SK-N-SH (cell line): Measurements from ENCODE around the gene PIP4K2C. TPM values are rescaled to one million over a fixed set of nuclear protein-coding genes. Genes with fewer than 3 reads are reported as not detected.
"Not testable (repeated sequence)": the region's sequence is repeated elsewhere in the genome, so short reads cannot be mapped to it uniquely, and the experiment has no call there.

Source experiments
- CTCF ChIA-PET: fragments of 300-600, 350-600 bp; formaldehyde crosslinking; extraction: SDS; loops from one replicate; lab custom pipeline; 2021; lab: Yijun Ruan, JAX
- POLR2A ChIA-PET: fragments of 350-600 bp; sonication (Branson Sonifier 250); formaldehyde crosslinking; extraction: SDS; loops from one replicate; lab custom pipeline; 2020; ENCODE audit warnings: antibody characterized with exemption, inconsistent platforms; lab: Yijun Ruan, JAX
- DNase-seq: peaks from one replicate; pipeline ENCODE4 v3.0.0; 2012
- H2AFZ ChIP-seq: fragments of 200-600 bp; sonication (generic); 2 replicates; pipeline ENCODE4 v1.8.1; 2016; ENCODE audit warnings: antibody characterized with exemption, mild to moderate bottlenecking, low read depth
- H3F3A ChIP-seq: fragments of 200-600 bp; sonication (generic); replicated peaks from 2 replicates; pipeline ENCODE3; 2016; ENCODE audit warnings: antibody characterized with exemption, mild to moderate bottlenecking; ENCODE audit not compliant: insufficient read depth
- H3K27ac ChIP-seq, 2 experiments: fragments of 200-500 bp in 1 of 2; fragments of 200-600 bp in 1 of 2; sonication (Bioruptor generic) in 1 of 2; sonication (generic), shearing (Covaris generic) in 1 of 2; 2 replicates each; pipeline versions ENCODE4 v1.5.1 to v1.6.1; 2014 to 2016; ENCODE audit warnings: low read depth in 2 of 2, inconsistent platforms in 1 of 2, low read length in 1 of 2, mild to moderate bottlenecking in 1 of 2, mixed read lengths in 1 of 2
- H3K27me3 ChIP-seq: fragments of 200-600 bp; sonication (generic), shearing (Covaris generic); 2 replicates; pipeline ENCODE4 v1.6.1; 2016; ENCODE audit warnings: mixed run types; ENCODE audit not compliant: insufficient read depth
- H3K36me3 ChIP-seq, 2 experiments: fragments of 200-500 bp in 1 of 2; fragments of 200-600 bp in 1 of 2; sonication (Bioruptor generic) in 1 of 2; sonication (generic) in 1 of 2; replicated peaks in 1 of 2; 2 replicates each; pipeline versions ENCODE3 to v1.5.1; 2014 to 2016; ENCODE audit warnings: low read length in 1 of 2, mild to moderate bottlenecking in 1 of 2; ENCODE audit not compliant: insufficient read depth in 2 of 2, control insufficient read depth in 1 of 2
- H3K4me1 ChIP-seq, 2 experiments: fragments of 200-500 bp in 1 of 2; fragments of 200-600 bp in 1 of 2; sonication (Bioruptor generic) in 1 of 2; sonication (generic), shearing (Covaris generic) in 1 of 2; 2 replicates each; pipeline versions ENCODE4 v1.5.1 to v1.6.1; 2014 to 2016; ENCODE audit warnings: low read depth in 1 of 2, low read length in 1 of 2, mixed run types in 1 of 2; ENCODE audit not compliant: insufficient read depth in 2 of 2, control insufficient read depth in 1 of 2
- H3K4me2 ChIP-seq: fragments of 200-600 bp; sonication (generic), shearing (Covaris generic); 2 replicates; pipeline ENCODE4 v1.6.1; 2017; ENCODE audit warnings: mixed run types
- H3K4me3 ChIP-seq, 2 experiments: fragments of 200-500 bp in 1 of 2; fragments of 200-600 bp in 1 of 2; sonication (Bioruptor generic) in 1 of 2; sonication (generic), shearing (Covaris generic) in 1 of 2; 2 replicates each; pipeline versions ENCODE4 v1.5.1 to v1.8.1; 2014 to 2016; ENCODE audit warnings: low read depth in 2 of 2, inconsistent platforms in 1 of 2, low read length in 1 of 2, mild to moderate bottlenecking in 1 of 2, mixed read lengths in 1 of 2, moderate library complexity in 1 of 2
- H3K79me2 ChIP-seq: fragments of 200-600 bp; sonication (generic); 2 replicates; pipeline ENCODE4 v1.8.1; 2017; ENCODE audit warnings: mild to moderate bottlenecking; ENCODE audit not compliant: insufficient read depth
- H3K9ac ChIP-seq: fragments of 200-600 bp; sonication (generic); 2 replicates; pipeline ENCODE4 v1.6.1; 2017; ENCODE audit warnings: mixed run types
- H3K9me2 ChIP-seq: fragments of 200-600 bp; sonication (generic); 2 replicates; pipeline ENCODE4 v1.6.1; 2017; ENCODE audit warnings: mixed run types
- H3K9me3 ChIP-seq: fragments of 200-600 bp; sonication (generic); 2 replicates; pipeline ENCODE4 v1.6.1; 2017; ENCODE audit warnings: mixed run types, mild to moderate bottlenecking, moderate library complexity
- H4K20me1 ChIP-seq: fragments of 200-600 bp; sonication (generic); 2 replicates; pipeline ENCODE4 v1.6.1; 2017; ENCODE audit warnings: mild to moderate bottlenecking, mixed run types; ENCODE audit not compliant: insufficient read depth
- EP300 ChIP-seq, 2 experiments: IDR thresholded peaks; 2 replicates each; pipeline versions ENCODE4 v1.4.0 to v1.6.1; 2012; ENCODE audit warnings: borderline replicate concordance in 1 of 2, low read depth in 1 of 2, low read length in 1 of 2
- EZH2phosphoT487 ChIP-seq: fragments of 200-600 bp; sonication (generic); IDR thresholded peaks from 2 replicates; pipeline ENCODE4 v1.6.1; 2017; ENCODE audit warnings: low read depth, mixed run types, mild to moderate bottlenecking, antibody characterized with exemption, moderate library complexity, borderline replicate concordance
- FOSL2 ChIP-seq: IDR thresholded peaks from 2 replicates; pipeline ENCODE4 v1.4.0; 2012; ENCODE audit warnings: low read depth, mild to moderate bottlenecking, moderate library complexity, borderline replicate concordance
- FOXM1 ChIP-seq: IDR thresholded peaks from 2 replicates; pipeline ENCODE4 v1.4.0; 2012; ENCODE audit warnings: low read depth, mild to moderate bottlenecking
- GABPA ChIP-seq: IDR thresholded peaks from 2 replicates; pipeline ENCODE4 v1.4.0; 2012; ENCODE audit warnings: low read depth, mild to moderate bottlenecking
- IRF3 ChIP-seq: fragments of 150-350 bp; IDR thresholded peaks from 2 replicates; pipeline ENCODE4 v1.6.1; 2016; ENCODE audit warnings: mild to moderate bottlenecking, low read depth, low read length
- JUND ChIP-seq: IDR thresholded peaks from 2 replicates; pipeline ENCODE4 v1.4.0; 2012
- NRF1 ChIP-seq: IDR thresholded peaks from 2 replicates; pipeline ENCODE4 v1.6.1; 2012; ENCODE audit warnings: low read depth, mild to moderate bottlenecking, low read length
- RFX5 ChIP-seq: IDR thresholded peaks from 2 replicates; pipeline ENCODE4 v1.6.1; 2012; ENCODE audit warnings: mild to moderate bottlenecking, improper control_type of control experiment, low read length
- SMC3 ChIP-seq: IDR thresholded peaks from 2 replicates; pipeline ENCODE4 v1.6.1; 2012; ENCODE audit warnings: low read depth, low read length, improper control_type of control experiment
- TEAD4 ChIP-seq: IDR thresholded peaks from 2 replicates; pipeline ENCODE4 v1.4.0; 2012; ENCODE audit warnings: mild to moderate bottlenecking, borderline replicate concordance; ENCODE audit not compliant: insufficient read depth
- YY1 ChIP-seq: IDR thresholded peaks from 2 replicates; pipeline ENCODE4 v1.4.0; 2012; ENCODE audit warnings: low read depth, mild to moderate bottlenecking
- WGBS: methylation state at CpG from one replicate; pipeline ENCODE4 v1.1.6; 2017; ENCODE audit warnings: low lambda C conversion rate; 5-methylcytosine and 5-hydroxymethylcytosine counted together
- polyA plus RNA-seq, 3 experiments: library from polyadenylated mRNA; depleted of rRNA; stranded (reverse); fragments of >200 nt; gene quantifications; 2 replicates each; pipeline ENCODE4 v1.2.3, GENCODE V29; 2012
- TF ChIP-seq, protein P1 (sequence below): IDR thresholded peaks from 2 replicates; pipeline ENCODE4; 2012
- TF ChIP-seq, protein P2 (sequence below): IDR thresholded peaks from 2 replicates; pipeline ENCODE4 v1.4.0; 2012; ENCODE audit warnings: low read depth, borderline replicate concordance
- TF ChIP-seq, protein P3 (sequence below): IDR thresholded peaks from 2 replicates; pipeline ENCODE4 v1.4.0; 2012; ENCODE audit warnings: low read depth, borderline replicate concordance
- TF ChIP-seq, protein P4 (sequence below): IDR thresholded peaks from 2 replicates; pipeline ENCODE4 v1.4.0; 2012; ENCODE audit warnings: low read depth
- TF ChIP-seq, protein P5 (sequence below): fragments of 150-350 bp; IDR thresholded peaks from 2 replicates; pipeline ENCODE4 v1.6.1; 2017; ENCODE audit warnings: antibody characterized with exemption, low read length, low read depth, borderline replicate concordance

The PIP4K2C gene
- polyA plus RNA-seq, 1 of the 3 experiments (the other 2 are of a cell fraction) = 34.2 TPM

DNA sequence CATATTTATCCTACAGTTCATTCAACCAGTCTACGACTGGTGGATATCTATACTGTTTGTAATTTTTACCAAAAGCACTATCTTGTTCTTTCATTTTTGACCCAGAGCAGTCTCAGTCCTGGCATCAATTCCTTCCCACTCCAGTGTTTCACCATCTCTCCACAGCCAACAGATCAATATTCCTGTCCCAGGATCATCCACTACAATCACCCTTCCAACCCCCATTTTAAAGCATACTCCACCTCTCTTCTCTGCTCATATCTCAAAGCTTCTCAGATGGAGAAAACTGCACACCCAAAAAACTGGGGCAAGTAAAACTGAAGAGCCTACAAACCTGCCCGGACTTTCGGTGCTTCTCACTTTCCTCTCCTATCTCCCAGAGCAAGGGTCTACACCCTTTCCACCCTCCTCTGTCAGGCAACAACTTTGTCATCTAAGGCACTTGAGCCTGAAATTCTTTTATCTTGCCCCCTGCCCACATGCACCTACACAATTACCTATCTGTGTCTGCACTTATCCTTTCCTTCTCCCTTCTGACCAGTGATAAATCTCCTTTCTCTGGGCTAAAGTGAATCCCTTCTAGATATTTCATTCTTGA, 4.1 kb upstream of the PIP4K2C start:
- H3K4me1 ChIP-seq = peaks cover 2 to 9% of the 10 kb centered on the region in 2 experiments; a peak in 2 of 4 replicates
- TF ChIP-seq JUND (no peak), SMC3 (no peak), FOSL2 (no peak), IRF3 (no peak), FOXM1 (no peak), YY1 (no peak), EZH2phosphoT487 (no peak), RFX5 (no peak), EP300 (IDR thresholded peaks at IDR 0.05; ENCODE audit: borderline replicate concordance in 1 of 2, low read depth in 1 of 2, low read length in 1 of 2) (no peak), TEAD4 (no peak), NRF1 (no peak), GABPA (no peak)
- TF ChIP-seq, protein P1, sequence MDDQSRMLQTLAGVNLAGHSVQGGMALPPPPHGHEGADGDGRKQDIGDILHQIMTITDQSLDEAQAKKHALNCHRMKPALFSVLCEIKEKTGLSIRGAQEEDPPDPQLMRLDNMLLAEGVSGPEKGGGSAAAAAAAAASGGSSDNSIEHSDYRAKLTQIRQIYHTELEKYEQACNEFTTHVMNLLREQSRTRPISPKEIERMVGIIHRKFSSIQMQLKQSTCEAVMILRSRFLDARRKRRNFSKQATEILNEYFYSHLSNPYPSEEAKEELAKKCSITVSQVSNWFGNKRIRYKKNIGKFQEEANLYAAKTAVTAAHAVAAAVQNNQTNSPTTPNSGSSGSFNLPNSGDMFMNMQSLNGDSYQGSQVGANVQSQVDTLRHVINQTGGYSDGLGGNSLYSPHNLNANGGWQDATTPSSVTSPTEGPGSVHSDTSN = no peak
- TF ChIP-seq, protein P2, sequence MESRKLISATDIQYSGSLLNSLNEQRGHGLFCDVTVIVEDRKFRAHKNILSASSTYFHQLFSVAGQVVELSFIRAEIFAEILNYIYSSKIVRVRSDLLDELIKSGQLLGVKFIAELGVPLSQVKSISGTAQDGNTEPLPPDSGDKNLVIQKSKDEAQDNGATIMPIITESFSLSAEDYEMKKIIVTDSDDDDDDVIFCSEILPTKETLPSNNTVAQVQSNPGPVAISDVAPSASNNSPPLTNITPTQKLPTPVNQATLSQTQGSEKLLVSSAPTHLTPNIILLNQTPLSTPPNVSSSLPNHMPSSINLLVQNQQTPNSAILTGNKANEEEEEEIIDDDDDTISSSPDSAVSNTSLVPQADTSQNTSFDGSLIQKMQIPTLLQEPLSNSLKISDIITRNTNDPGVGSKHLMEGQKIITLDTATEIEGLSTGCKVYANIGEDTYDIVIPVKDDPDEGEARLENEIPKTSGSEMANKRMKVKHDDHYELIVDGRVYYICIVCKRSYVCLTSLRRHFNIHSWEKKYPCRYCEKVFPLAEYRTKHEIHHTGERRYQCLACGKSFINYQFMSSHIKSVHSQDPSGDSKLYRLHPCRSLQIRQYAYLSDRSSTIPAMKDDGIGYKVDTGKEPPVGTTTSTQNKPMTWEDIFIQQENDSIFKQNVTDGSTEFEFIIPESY = no peak
- TF ChIP-seq, protein P3, sequence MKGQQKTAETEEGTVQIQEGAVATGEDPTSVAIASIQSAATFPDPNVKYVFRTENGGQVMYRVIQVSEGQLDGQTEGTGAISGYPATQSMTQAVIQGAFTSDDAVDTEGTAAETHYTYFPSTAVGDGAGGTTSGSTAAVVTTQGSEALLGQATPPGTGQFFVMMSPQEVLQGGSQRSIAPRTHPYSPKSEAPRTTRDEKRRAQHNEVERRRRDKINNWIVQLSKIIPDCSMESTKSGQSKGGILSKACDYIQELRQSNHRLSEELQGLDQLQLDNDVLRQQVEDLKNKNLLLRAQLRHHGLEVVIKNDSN = no peak
- TF ChIP-seq, protein P4, sequence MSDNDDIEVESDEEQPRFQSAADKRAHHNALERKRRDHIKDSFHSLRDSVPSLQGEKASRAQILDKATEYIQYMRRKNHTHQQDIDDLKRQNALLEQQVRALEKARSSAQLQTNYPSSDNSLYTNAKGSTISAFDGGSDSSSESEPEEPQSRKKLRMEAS = no peak
- TF ChIP-seq, protein P5, sequence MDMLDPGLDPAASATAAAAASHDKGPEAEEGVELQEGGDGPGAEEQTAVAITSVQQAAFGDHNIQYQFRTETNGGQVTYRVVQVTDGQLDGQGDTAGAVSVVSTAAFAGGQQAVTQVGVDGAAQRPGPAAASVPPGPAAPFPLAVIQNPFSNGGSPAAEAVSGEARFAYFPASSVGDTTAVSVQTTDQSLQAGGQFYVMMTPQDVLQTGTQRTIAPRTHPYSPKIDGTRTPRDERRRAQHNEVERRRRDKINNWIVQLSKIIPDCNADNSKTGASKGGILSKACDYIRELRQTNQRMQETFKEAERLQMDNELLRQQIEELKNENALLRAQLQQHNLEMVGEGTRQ = no peak
- H3K4me3 ChIP-seq = no peak overlapping the region
- H4K20me1 ChIP-seq = no peaks in the 10 kb centered on the region
- H2AFZ ChIP-seq = no peak overlapping the region
- no peak overlapping the region for H3K9ac ChIP-seq
- ChIA-PET CTCF (interaction anchor here (1.0 to 7.0 kb wide), 2 partner anchors 34 to 46 kb away, joined by 3 to 45 read pairs; partner anchors contain the start of gene B4GALNT1), POLR2A (no interaction called here)
- no peaks in the 10 kb centered on the region for H3K9me3 ChIP-seq
- no peaks in the 10 kb centered on the region for H3K27me3 ChIP-seq
- no peaks in the 10 kb centered on the region for H3K9me2 ChIP-seq
- H3K36me3 ChIP-seq = peaks cover 12 to 29% of the 10 kb centered on the region in 2 experiments
- no peak overlapping the region for H3K27ac ChIP-seq
- peaks cover 5% of the 10 kb centered on the region; the same call in 1 of the 2 replicates for H3K79me2 ChIP-seq
- 83% methylated on average over 3 of the region's 3 CpGs for WGBS
- no peak for DNase-seq
- H3F3A ChIP-seq = peaks cover 3% of the 10 kb centered on the region
- H3K4me2 ChIP-seq = no peak overlapping the region

GRCh38 chr12:57588951-57589610, 1.9 kb upstream of the PIP4K2C start:
- DNase-seq, POLR2A ChIA-PET, H3F3A ChIP-seq, H3K79me2 ChIP-seq, H2AFZ ChIP-seq, H3K9ac ChIP-seq, H3K27ac ChIP-seq, H4K20me1 ChIP-seq, H3K9me2 ChIP-seq, H3K9me3 ChIP-seq, H3K4me3 ChIP-seq, H3K27me3 ChIP-seq, H3K4me2 ChIP-seq: not testable (repeated sequence)
- 91% methylated on average over 15 of the region's 15 CpGs for WGBS
- peaks cover 0 to 21% of the 10 kb centered on the region in 2 experiments for H3K36me3 ChIP-seq
- peaks cover 8 to 14% of the 10 kb centered on the region in 2 experiments; a peak in 2 of 4 replicates for H3K4me1 ChIP-seq
- CTCF ChIA-PET = interaction anchor here (1.4 to 7.0 kb wide), 2 partner anchors 32 to 38 kb away, joined by 3 to 45 read pairs; no protein-coding TSS in a partner anchor
